ENCODE results near the gene AKIRIN1. TPM values are rescaled to one million over a fixed set of nuclear protein-coding genes. Genes with fewer than 3 reads are reported as not detected.

AKIRIN1 gene
- total RNA-seq, 1 experiment from 2014 or later = 80.0 TPM

GRCh38 chr1:38992412-38993111 is 1.5 kb downstream of the AKIRIN1 start:
- TF ChIP-seq EZH2 (IDR thresholded peaks at IDR 0.05; ENCODE audit: low read depth) (no peak), CTCF (conservative IDR thresholded peaks at IDR 0.05) (no peak)
- H3K9me3 ChIP-seq (ENCODE audit: insufficient read depth, low read depth) = no peaks in the 10 kb centered on the region
- H4K20me1 ChIP-seq (ENCODE audit: insufficient read depth) = peaks cover 56% of the 10 kb centered on the region
- H3K4me3 ChIP-seq = peak overlapping the region; percentile 90
- H3K27ac ChIP-seq = no peak overlapping the region
- H3F3A ChIP-seq (ENCODE audit: insufficient read depth, low read depth) = peaks cover 22% of the 10 kb centered on the region
- intact Hi-C loops (cut with micrococcal nuclease; ENCODE audit: unreplicated experiment) = loop anchor here (5.0 kb wide), 1 partner anchor 35 kb away; the partner anchor contains the start of gene NDUFS5
- no peak overlapping the region for H2AFZ ChIP-seq
- ChIA-PET POLR2A (ENCODE audit: unreplicated experiment) (interaction anchor here (0.5 to 1.0 kb wide), 2 partner anchors 42 to 100 kb away, joined by 6 to 10 read pairs; no protein-coding TSS in a partner anchor), CTCF (interaction anchor here (0.6 kb wide), 1 partner anchor 16 kb away, joined by 5 read pairs; no protein-coding TSS in a partner anchor)
- H3K4me2 ChIP-seq = peak overlapping the region; percentile 90
- H3K27me3 ChIP-seq (ENCODE audit: insufficient read depth, low read depth) = no peaks in the 10 kb centered on the region
- DNase-seq = no peak
- peaks cover 64% of the 10 kb centered on the region for H3K79me2 ChIP-seq (ENCODE audit: low read depth)
- BruUV-seq (replicated peaks) = TSS peak; percentile 38
- peaks cover 18% of the 10 kb centered on the region; the same call in 1 of the 2 replicates for H3K36me3 ChIP-seq (ENCODE audit: low read depth)
- H3K9me2 ChIP-seq (ENCODE audit: insufficient read depth) = no peaks in the 10 kb centered on the region
- peaks cover 24% of the 10 kb centered on the region for H3K4me1 ChIP-seq (replicated peaks; ENCODE audit: insufficient read depth)

DNA sequence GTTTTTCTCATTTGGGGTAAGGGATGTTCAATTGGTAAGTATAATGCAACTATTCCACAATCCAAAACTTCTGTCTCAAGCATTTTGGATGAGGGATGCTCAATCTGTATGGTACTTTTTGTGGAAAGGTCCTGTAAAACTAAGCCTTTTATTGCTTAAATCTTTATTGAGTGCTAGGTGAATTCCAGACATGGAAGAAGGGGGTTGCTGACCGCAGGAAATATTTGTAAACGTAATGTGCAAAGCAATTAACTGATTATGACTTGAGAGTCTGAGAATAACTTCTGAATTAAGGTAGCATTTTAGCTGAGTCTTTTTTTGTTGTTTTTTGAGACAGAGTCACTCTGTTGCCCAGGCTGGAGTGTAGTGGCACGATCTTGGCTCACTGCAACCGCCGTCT is 3.1 kb downstream of the AKIRIN1 start:
- no TSS peak for BruUV-seq (replicated peaks)
- Histone ChIP-seq H2AFZ (no peak overlapping the region), H3K4me3 (no peak overlapping the region), H3K79me2 (ENCODE audit: low read depth) (peaks cover 77% of the 10 kb centered on the region), H3K4me2 (no peak overlapping the region), H3K9me2 (ENCODE audit: insufficient read depth) (no peaks in the 10 kb centered on the region), H4K20me1 (ENCODE audit: insufficient read depth) (peaks cover 72% of the 10 kb centered on the region), H3F3A (ENCODE audit: insufficient read depth, low read depth) (peaks cover 30% of the 10 kb centered on the region), H3K27ac (no peak overlapping the region), H3K4me1 (replicated peaks; ENCODE audit: insufficient read depth) (peaks cover 22% of the 10 kb centered on the region), H3K9me3 (ENCODE audit: insufficient read depth, low read depth) (no peaks in the 10 kb centered on the region), H3K36me3 (ENCODE audit: low read depth) (peaks cover 32% of the 10 kb centered on the region), H3K27me3 (ENCODE audit: insufficient read depth, low read depth) (no peaks in the 10 kb centered on the region)
- POLR2A ChIA-PET (ENCODE audit: unreplicated experiment) = interaction anchor here (0.6 kb wide), 1 partner anchor 594 kb away, joined by 4 read pairs; no protein-coding TSS in a partner anchor
- TF ChIP-seq EZH2 (IDR thresholded peaks at IDR 0.05; ENCODE audit: low read depth) (no peak), CTCF (conservative IDR thresholded peaks at IDR 0.05) (no peak)
- intact Hi-C loops (cut with micrococcal nuclease; ENCODE audit: unreplicated experiment) = loop anchor here (5.0 kb wide), 1 partner anchor 33 kb away; the partner anchor contains the start of gene NDUFS5
- CTCF ChIA-PET = no interaction called here
- DNase-seq = no peak

DNA sequence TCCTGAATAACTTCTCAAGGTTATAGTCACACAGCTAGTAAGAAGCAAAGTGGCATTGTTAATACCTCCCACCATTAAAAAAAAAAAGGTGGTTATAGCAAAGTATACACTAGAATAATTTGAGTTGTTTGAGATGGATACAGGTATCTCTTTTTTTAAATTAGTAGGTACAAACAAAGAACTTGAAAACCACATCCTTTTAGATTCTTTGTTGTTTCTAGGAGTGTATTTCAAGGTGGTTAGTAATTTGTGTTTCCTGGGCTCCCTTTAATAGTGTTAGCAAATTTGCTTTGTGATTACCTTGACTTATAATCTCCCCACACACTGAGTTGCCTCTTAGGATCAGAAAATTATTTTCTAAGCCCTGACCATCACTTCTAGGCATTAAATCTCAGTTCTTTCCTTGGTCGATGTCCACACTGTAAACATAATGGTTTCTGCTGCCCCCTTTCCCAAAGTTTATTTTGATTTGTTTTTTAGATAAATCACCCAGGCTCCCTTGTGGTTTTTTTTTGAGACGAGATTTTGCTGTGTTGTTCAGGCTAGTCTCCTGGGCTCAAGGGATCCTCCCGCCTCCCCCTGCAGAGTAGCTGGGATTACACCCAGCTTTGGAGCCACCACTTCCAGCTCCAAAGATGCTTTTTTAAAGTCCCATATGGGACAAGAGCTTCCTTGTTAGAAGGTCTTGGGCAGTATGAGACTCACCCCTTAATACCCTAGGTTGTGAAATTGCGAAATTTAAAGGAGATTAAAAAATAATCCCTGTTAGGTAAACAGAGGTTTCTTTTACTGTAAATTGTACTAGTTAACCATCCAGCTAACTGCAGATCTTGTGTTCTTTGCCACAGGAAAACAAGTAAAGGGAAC is 6.2 kb downstream of the AKIRIN1 start:
- no peak for TF ChIP-seq EZH2 (IDR thresholded peaks at IDR 0.05; ENCODE audit: low read depth)
- TF ChIP-seq CTCF (conservative IDR thresholded peaks at IDR 0.05) = no peak
- Histone ChIP-seq H4K20me1 (ENCODE audit: insufficient read depth) (peaks cover 85% of the 10 kb centered on the region), H3K27ac (no peak overlapping the region), H3K36me3 (ENCODE audit: low read depth) (peaks cover 45% of the 10 kb centered on the region), H3K9me2 (ENCODE audit: insufficient read depth) (no peaks in the 10 kb centered on the region), H3K9me3 (ENCODE audit: insufficient read depth, low read depth) (no peaks in the 10 kb centered on the region), H3K27me3 (ENCODE audit: insufficient read depth, low read depth) (no peaks in the 10 kb centered on the region), H3F3A (ENCODE audit: insufficient read depth, low read depth) (peaks cover 31% of the 10 kb centered on the region), H3K79me2 (ENCODE audit: low read depth) (peaks cover 77% of the 10 kb centered on the region), H3K4me3 (no peak overlapping the region), H3K4me2 (no peak overlapping the region), H2AFZ (no peak overlapping the region), H3K4me1 (replicated peaks; ENCODE audit: insufficient read depth) (peaks cover 7% of the 10 kb centered on the region; the same call in 1 of the 2 replicates)
- POLR2A ChIA-PET (ENCODE audit: unreplicated experiment) = interaction anchor here (0.6 kb wide), 1 partner anchor 32 kb away, joined by 5 read pairs; no protein-coding TSS in a partner anchor
- DNase-seq = no peak
- intact Hi-C loops (cut with micrococcal nuclease; ENCODE audit: unreplicated experiment) = no loop called here
- BruUV-seq (replicated peaks) = no TSS peak
- CTCF ChIA-PET = interaction anchor here (1.0 kb wide), 1 partner anchor 33 kb away, joined by 3 read pairs; no protein-coding TSS in a partner anchor

Measured in PC-9 (cell line).